HG03432 (cell line): Measurements from ENCODE around the gene CKB.
A peak's percentile ranks its signal among the peaks of the same experiment; 100 is the strongest.
"Not testable (repeated sequence)": the region's sequence is repeated elsewhere in the genome, so short reads cannot be mapped to it uniquely, and the experiment has no call there.

Source experiments
- ATAC-seq: cut with Tn5 transposase; IDR thresholded peaks from one replicate; pipeline ENCODE4 v1.9.1; 2021; ENCODE audit warnings: mild to moderate bottlenecking, moderate library complexity; ENCODE audit not compliant: unreplicated experiment

Gene CKB

GRCh38 chr14:103528146-103528586 lies 5.5 kb upstream of the CKB start:
- no peak for ATAC-seq

GRCh38 chr14:103527408-103528145 lies 4.9 kb upstream of the CKB start:
- ATAC-seq, result peak; percentile 68

- ATAC-seq, result no peak
Measured at GRCh38 chr14:103526914-103527248, 4.3 kb upstream of the CKB start.

- ATAC-seq, result no peak
Measured at GRCh38 chr14:103526247-103526913, 3.8 kb upstream of the CKB start.

GRCh38 chr14:103525430-103526246 lies 3.0 kb upstream of the CKB start:
- not testable (repeated sequence) for ATAC-seq

- no peak for ATAC-seq
Measured at GRCh38 chr14:103524002-103524935, 1.6 kb upstream of the CKB start.

- ATAC-seq, result no peak
Measured at GRCh38 chr14:103523575-103523954, 935 bp upstream of the CKB start.

GRCh38 chr14:103521951-103522563 lies 573 bp downstream of the CKB start:
- ATAC-seq, result no peak

GRCh38 chr14:103521438-103521950 lies 1.1 kb downstream of the CKB start:
- ATAC-seq, result peak; percentile 6

- ATAC-seq, result peak; percentile 49
Measured at GRCh38 chr14:103520657-103521437, 1.8 kb downstream of the CKB start.

GRCh38 chr14:103520269-103520656 lies 2.4 kb downstream of the CKB start:
- ATAC-seq, result no peak

GRCh38 chr14:103519837-103520212 lies 2.8 kb downstream of the CKB start:
- no peak for ATAC-seq

- no peak for ATAC-seq
Measured at GRCh38 chr14:103519043-103519836, 3.4 kb downstream of the CKB start.

GRCh38 chr14:103518422-103519042 lies 4.1 kb downstream of the CKB start:
- ATAC-seq, result peak; percentile 37

- no peak for ATAC-seq
Measured at GRCh38 chr14:103517721-103518421, 4.8 kb downstream of the CKB start.

GRCh38 chr14:103517174-103517566 lies 5.5 kb downstream of the CKB start:
- ATAC-seq, result no peak

GRCh38 chr14:103516426-103517173 lies 6.0 kb downstream of the CKB start:
- ATAC-seq, result no peak
